ENCODE measurements around the gene TMEM184A. TPM values are rescaled to one million over a fixed set of nuclear protein-coding genes. Genes with fewer than 3 reads are reported as not detected.

Gene TMEM184A
- total RNA-seq, 4 donors from 2014 or later, result 0.66 to 2.5 TPM; not detected in 2

- H3K4me1 ChIP-seq, result no peaks in the 10 kb centered on the region
- H3K27ac ChIP-seq, result no peak overlapping the region
- no peak overlapping the region for H3K4me3 ChIP-seq
- H3K9me3 ChIP-seq, result no peaks in the 10 kb centered on the region
- WGBS, 2 donors, result 65 to 85% methylated on average over 8 to 21 of the region's 35 CpGs
- DNase-seq (ENCODE audit: low spot score in 2 of 2), result no peak
- no peak for TF ChIP-seq CTCF (IDR thresholded peaks at IDR 0.05)
- TF ChIP-seq EP300 (IDR thresholded peaks at IDR 0.05), result no peak
- no peak for TF ChIP-seq POLR2A (IDR thresholded peaks at IDR 0.05)
- no peaks in the 10 kb centered on the region for H3K27me3 ChIP-seq
- H3K36me3 ChIP-seq, result peaks cover 0 to 32% (median 0%) of the 10 kb centered on the region in 3 donors
Observed at GRCh38 chr7:1547777-1548437, 8.1 kb downstream of the TMEM184A start.

- H3K27ac ChIP-seq, result no peak overlapping the region
- TF ChIP-seq EP300 (IDR thresholded peaks at IDR 0.05) (no peak), CTCF (IDR thresholded peaks at IDR 0.05) (no peak), POLR2A (IDR thresholded peaks at IDR 0.05) (no peak)
- DNase-seq (ENCODE audit: low spot score in 2 of 2), result no peak
- H3K4me3 ChIP-seq, result no peak overlapping the region
- H3K9me3 ChIP-seq, result no peaks in the 10 kb centered on the region
- H3K36me3 ChIP-seq, result peaks cover 0 to 40% (median 0%) of the 10 kb centered on the region in 3 donors
- no peaks in the 10 kb centered on the region for H3K27me3 ChIP-seq
- WGBS, 2 donors, result 71 to 83% methylated on average over 10 to 22 of the region's 41 CpGs
- H3K4me1 ChIP-seq, result no peaks in the 10 kb centered on the region
Observed at GRCh38 chr7:1546909-1547776, 8.9 kb downstream of the TMEM184A start.

GRCh38 chr7:1546274-1546908 is 9.6 kb downstream of the TMEM184A start:
- no peak for DNase-seq (ENCODE audit: low spot score in 2 of 2)
- no peaks in the 10 kb centered on the region for H3K9me3 ChIP-seq
- TF ChIP-seq EP300 (IDR thresholded peaks at IDR 0.05), result no peak
- no peak for TF ChIP-seq CTCF (IDR thresholded peaks at IDR 0.05)
- TF ChIP-seq POLR2A (IDR thresholded peaks at IDR 0.05), result no peak
- 83 to 84% methylated on average over 1 to 18 of the region's 28 CpGs for WGBS, 2 donors
- no peak overlapping the region for H3K4me3 ChIP-seq
- H3K36me3 ChIP-seq, result peaks cover 0 to 47% (median 0%) of the 10 kb centered on the region in 3 donors
- H3K27me3 ChIP-seq, result no peaks in the 10 kb centered on the region
- H3K27ac ChIP-seq, result no peak overlapping the region
- H3K4me1 ChIP-seq, result no peaks in the 10 kb centered on the region

GRCh38 chr7:1545417-1546246 is 10.4 kb downstream of the TMEM184A start:
- no peaks in the 10 kb centered on the region for H3K4me1 ChIP-seq
- H3K9me3 ChIP-seq, result no peaks in the 10 kb centered on the region
- no peak overlapping the region for H3K27ac ChIP-seq
- H3K36me3 ChIP-seq, result peaks cover 0 to 55% (median 0%) of the 10 kb centered on the region in 3 donors
- DNase-seq (ENCODE audit: low spot score in 2 of 2), result no peak
- no peak for TF ChIP-seq CTCF (IDR thresholded peaks at IDR 0.05)
- no peak for TF ChIP-seq POLR2A (IDR thresholded peaks at IDR 0.05)
- no peak for TF ChIP-seq EP300 (IDR thresholded peaks at IDR 0.05)
- 71 to 81% methylated on average over 31 to 32 of the region's 40 CpGs for WGBS, 2 donors
- H3K27me3 ChIP-seq, result no peaks in the 10 kb centered on the region
- no peak overlapping the region for H3K4me3 ChIP-seq
